CD4-positive, CD25-positive, alpha-beta regulatory T cell (primary cell): ENCODE results near the gene CGREF1. TPM values are rescaled to one million over a fixed set of nuclear protein-coding genes. Genes with fewer than 3 reads are reported as not detected.

Experiments used
- ATAC-seq, 2 donors: fragments of 150-1000 bp; cut with Tn5 transposase; one replicate each; pipeline ENCODE4 v1.10.0; 2021; ENCODE audit warnings: low read depth in 2 of 2, moderate number of reproducible peaks in 2 of 2, moderate library complexity in 1 of 2
- DNase-seq, 3 donors: peaks; one replicate each; pipeline versions ENCODE4 v3.0.0 to v3.0.0-alpha.2; 2012 to 2022; ENCODE audit warnings: mixed read lengths in 1 of 3
- H3K27ac ChIP-seq: one replicate; pipeline ENCODE4 v1.7.0; 2013; ENCODE audit warnings: mild to moderate bottlenecking, low read length; ENCODE audit not compliant: insufficient read depth, poor library complexity, severe bottlenecking
- H3K27me3 ChIP-seq: one replicate; pipeline ENCODE4 v1.7.0; 2013; ENCODE audit warnings: low read length; ENCODE audit not compliant: control insufficient read depth, insufficient read depth
- H3K36me3 ChIP-seq: one replicate; pipeline ENCODE4 v1.7.0; 2013; ENCODE audit warnings: mild to moderate bottlenecking, low read length, moderate library complexity; ENCODE audit not compliant: control insufficient read depth, insufficient read depth
- H3K4me1 ChIP-seq: 2 replicates; pipeline ENCODE4 v1.7.0; 2013; ENCODE audit warnings: mild to moderate bottlenecking, low read length; ENCODE audit not compliant: insufficient read depth, control insufficient read depth, poor library complexity, severe bottlenecking
- H3K4me3 ChIP-seq: one replicate; pipeline ENCODE4 v1.7.0; 2013; ENCODE audit warnings: low read depth, mild to moderate bottlenecking, low read length, moderate library complexity
- H3K9me3 ChIP-seq, 2 experiments: 1 replicate in 1 of 2; 2 replicates in 1 of 2; pipeline ENCODE4 v1.7.0; 2013; ENCODE audit warnings: low read length in 2 of 2, mild to moderate bottlenecking in 1 of 2, moderate library complexity in 1 of 2; ENCODE audit not compliant: control insufficient read depth in 2 of 2
- H3K27ac Mint-ChIP-seq, 3 donors: one replicate each; pipeline ENCODE4 v1.8.0; 2020 to 2022; ENCODE audit warnings: mild to moderate bottlenecking in 3 of 3, mixed read lengths in 3 of 3, moderate library complexity in 2 of 3
- H3K27me3 Mint-ChIP-seq: one replicate; pipeline ENCODE4 v1.8.0; 2022; ENCODE audit warnings: mild to moderate bottlenecking, mixed read lengths
- H3K36me3 Mint-ChIP-seq: one replicate; pipeline ENCODE4 v1.8.0; 2020; ENCODE audit warnings: mixed read lengths
- H3K4me1 Mint-ChIP-seq, 4 donors: one replicate each; pipeline ENCODE4 v1.8.0; 2020 to 2022; ENCODE audit warnings: mixed read lengths in 4 of 4, mild to moderate bottlenecking in 1 of 4
- H3K4me3 Mint-ChIP-seq, 4 donors: one replicate each; pipeline ENCODE4 v1.8.0; 2020 to 2022; ENCODE audit warnings: mild to moderate bottlenecking in 4 of 4, mixed read lengths in 4 of 4, moderate library complexity in 3 of 4
- H3K9me3 Mint-ChIP-seq, 7 donors: one replicate each; pipeline ENCODE4 v1.8.0; 2020 to 2022; ENCODE audit warnings: mixed read lengths in 7 of 7, mild to moderate bottlenecking in 3 of 7, moderate library complexity in 2 of 7
- polyA plus RNA-seq, 4 donors: library from polyadenylated mRNA; unstranded; fragments of 300-500 nt; fragmentation: Illumina TruSeq; gene quantifications; one replicate each; pipeline ENCODE4 v1.2.3, GENCODE V29; 2021
- total RNA-seq: library from RNA; stranded (reverse); gene quantifications from one replicate; pipeline ENCODE4 v1.2.3, GENCODE V29; 2022

Gene CGREF1
- total and polyA plus RNA-seq, 5 donors from 2014 or later, result 0.20 TPM; not detected in 4

- peaks cover 18% of the 10 kb centered on the region for H3K36me3 ChIP-seq
- ATAC-seq, result peak in 1 of 2 donors; percentile 12
- peaks cover 44% of the 10 kb centered on the region for H3K4me1 ChIP-seq
- Mint-ChIP-seq H3K27me3 (no peaks in the 10 kb centered on the region), H3K27ac (peak overlapping the region; percentile 83 to 97 (median 88)), H3K4me3 (peak overlapping the region; percentile 79 to 92 (median 84)), H3K36me3 (peaks cover 16% of the 10 kb centered on the region), H3K4me1 (peaks cover 14 to 77% (median 44%) of the 10 kb centered on the region in 4 donors), H3K9me3 (no peaks in the 10 kb centered on the region)
- peak overlapping the region; percentile 55 for H3K4me3 ChIP-seq
- peak overlapping the region; percentile 91 for H3K27ac ChIP-seq
- no peak for DNase-seq
- no peaks in the 10 kb centered on the region for H3K27me3 ChIP-seq
- H3K9me3 ChIP-seq, result no peaks in the 10 kb centered on the region
Measured at GRCh38 chr2:27071990-27072830, 46.7 kb downstream of the CGREF1 start.

GRCh38 chr2:27071277-27071989 is 47.5 kb downstream of the CGREF1 start, which contains the start of gene OST4:
TSS of gene OST4 (minus strand) at chr2:27071654.
- Mint-ChIP-seq H3K36me3 (peaks cover 18% of the 10 kb centered on the region), H3K4me3 (peak within 1 kb of the TSS; percentile 92 to 99 (median 97)), H3K9me3 (no peaks in the 10 kb centered on the region), H3K27me3 (no peaks in the 10 kb centered on the region), H3K27ac (peak within 1 kb of the TSS; percentile 94 to 98 (median 97)), H3K4me1 (peaks cover 12 to 82% (median 45%) of the 10 kb centered on the region in 4 donors)
- peak within 1 kb of the TSS; percentile 92 for H3K4me3 ChIP-seq
- DNase-seq, result peak; percentile 86 to 94 (median 90)
- peak; percentile 92 to 94 for ATAC-seq
- H3K9me3 ChIP-seq, result no peaks in the 10 kb centered on the region
- H3K36me3 ChIP-seq, result peaks cover 19% of the 10 kb centered on the region
- H3K27me3 ChIP-seq, result no peaks in the 10 kb centered on the region
- peak within 1 kb of the TSS; percentile 91 for H3K27ac ChIP-seq
- H3K4me1 ChIP-seq, result peaks cover 44% of the 10 kb centered on the region

- no peak for DNase-seq
- peaks cover 19% of the 10 kb centered on the region for H3K36me3 ChIP-seq
- H3K4me3 ChIP-seq, result peak overlapping the region; percentile 92
- peak overlapping the region; percentile 92 to 99 (median 97) for H3K4me3 Mint-ChIP-seq
- peak overlapping the region; percentile 91 for H3K27ac ChIP-seq
- H3K9me3 Mint-ChIP-seq, result no peaks in the 10 kb centered on the region
- ATAC-seq, result peak in 1 of 2 donors; percentile 0
- H3K27ac Mint-ChIP-seq, result peak overlapping the region; percentile 94 to 98 (median 97)
- H3K36me3 Mint-ChIP-seq, result peaks cover 21% of the 10 kb centered on the region
- peaks cover 7 to 82% (median 48%) of the 10 kb centered on the region in 4 donors for H3K4me1 Mint-ChIP-seq
- no peaks in the 10 kb centered on the region for H3K27me3 Mint-ChIP-seq
- peaks cover 44% of the 10 kb centered on the region for H3K4me1 ChIP-seq
- H3K9me3 ChIP-seq, result no peaks in the 10 kb centered on the region
- H3K27me3 ChIP-seq, result no peaks in the 10 kb centered on the region
Measured at GRCh38 chr2:27070653-27071276, 48.2 kb downstream of the CGREF1 start.

GRCh38 chr2:27069961-27070618 is 48.8 kb downstream of the CGREF1 start:
- H3K4me1 ChIP-seq, result peaks cover 38% of the 10 kb centered on the region
- peaks cover 26% of the 10 kb centered on the region for H3K36me3 ChIP-seq
- no peak for DNase-seq
- H3K4me3 ChIP-seq, result peak overlapping the region; percentile 92
- H3K9me3 ChIP-seq, result no peaks in the 10 kb centered on the region
- peak overlapping the region; percentile 91 for H3K27ac ChIP-seq
- Mint-ChIP-seq H3K27ac (peak overlapping the region; percentile 92 to 98 (median 97)), H3K4me1 (peaks cover 4 to 81% (median 49%) of the 10 kb centered on the region in 4 donors), H3K4me3 (peak overlapping the region; percentile 92 to 99 (median 97)), H3K36me3 (peaks cover 27% of the 10 kb centered on the region), H3K9me3 (no peaks in the 10 kb centered on the region), H3K27me3 (no peaks in the 10 kb centered on the region)
- no peak for ATAC-seq
- H3K27me3 ChIP-seq, result no peaks in the 10 kb centered on the region

- peaks cover 0 to 77% (median 44%) of the 10 kb centered on the region in 4 donors for H3K4me1 Mint-ChIP-seq
- ATAC-seq, result no peak
- peaks cover 32% of the 10 kb centered on the region for H3K4me1 ChIP-seq
Measured at GRCh38 chr2:27069436-27069835, 49.5 kb downstream of the CGREF1 start.

GRCh38 chr2:27067385-27067784 is 51.5 kb downstream of the CGREF1 start:
- ATAC-seq, result no peak
- H3K4me1 ChIP-seq, result peaks cover 31% of the 10 kb centered on the region
- H3K9me3 Mint-ChIP-seq, result no peaks in the 10 kb centered on the region
- no peaks in the 10 kb centered on the region for H3K9me3 ChIP-seq
- no peaks in the 10 kb centered on the region for H3K27me3 ChIP-seq
- no peaks in the 10 kb centered on the region for H3K27me3 Mint-ChIP-seq
- H3K27ac Mint-ChIP-seq, result peak overlapping the region in 1 of 3 donors; percentile 29
- no peak overlapping the region for H3K27ac ChIP-seq
- H3K4me3 ChIP-seq, result no peak overlapping the region
- peaks cover 32% of the 10 kb centered on the region for H3K36me3 Mint-ChIP-seq
- peaks cover 0 to 74% (median 44%) of the 10 kb centered on the region in 4 donors for H3K4me1 Mint-ChIP-seq
- DNase-seq, result no peak
- peaks cover 34% of the 10 kb centered on the region for H3K36me3 ChIP-seq
- H3K4me3 Mint-ChIP-seq, result peak overlapping the region in 1 of 4 donors; percentile 65

More at GRCh38 chr2:27069436-27069835, 49.5 kb downstream of the CGREF1 start:
- H3K36me3 Mint-ChIP-seq, result peaks cover 27% of the 10 kb centered on the region
- H3K36me3 ChIP-seq, result peaks cover 28% of the 10 kb centered on the region
- no peaks in the 10 kb centered on the region for H3K27me3 Mint-ChIP-seq
- no peaks in the 10 kb centered on the region for H3K27me3 ChIP-seq
- H3K9me3 Mint-ChIP-seq, result no peaks in the 10 kb centered on the region
- DNase-seq, result no peak
- no peak overlapping the region for H3K4me3 ChIP-seq
- no peaks in the 10 kb centered on the region for H3K9me3 ChIP-seq
- H3K27ac Mint-ChIP-seq, result peak overlapping the region; percentile 70 to 97 (median 92)
- peak overlapping the region; percentile 91 for H3K27ac ChIP-seq
- peak overlapping the region; percentile 74 to 99 (median 86) for H3K4me3 Mint-ChIP-seq

GRCh38 chr2:27065128-27065527 is 53.8 kb downstream of the CGREF1 start:
- DNase-seq (no peak), ATAC-seq (no peak)
- Histone ChIP-seq H3K27me3 (no peaks in the 10 kb centered on the region), H3K27ac (no peak overlapping the region), H3K4me1 (peaks cover 15% of the 10 kb centered on the region), H3K4me3 (no peak overlapping the region), H3K9me3 (no peaks in the 10 kb centered on the region), H3K36me3 (peaks cover 39% of the 10 kb centered on the region)
- peaks cover 36% of the 10 kb centered on the region for H3K36me3 Mint-ChIP-seq
- no peak overlapping the region for H3K27ac Mint-ChIP-seq
- H3K27me3 Mint-ChIP-seq, result no peaks in the 10 kb centered on the region
- peak overlapping the region in 1 of 4 donors; percentile 12 for H3K4me3 Mint-ChIP-seq
- H3K4me1 Mint-ChIP-seq, result peaks cover 0 to 59% (median 37%) of the 10 kb centered on the region in 4 donors
- no peaks in the 10 kb centered on the region for H3K9me3 Mint-ChIP-seq
